ENCODE measurements around the gene TINAGL1.

Gene TINAGL1

GRCh38 chr1:31574749-31575368 is 1.5 kb upstream of the TINAGL1 start:
- Histone ChIP-seq H3K4me3 (ENCODE audit: low read depth, low read length) (no peak overlapping the region), H3K9me3 (no peaks in the 10 kb centered on the region), H3K4me1 (peaks cover 5% of the 10 kb centered on the region), H3K27me3 (no peaks in the 10 kb centered on the region), H3K36me3 (no peaks in the 10 kb centered on the region)
- TF ChIP-seq CTCF (IDR thresholded peaks at IDR 0.05; ENCODE audit: low read depth, low read length), result no peak
- no peak for DNase-seq

GRCh38 chr1:31575369-31576140 is 760 bp upstream of the TINAGL1 start:
- no peak overlapping the region for H3K4me3 ChIP-seq (ENCODE audit: low read depth, low read length)

GRCh38 chr1:31576743-31577455 is 584 bp downstream of the TINAGL1 start:
- Histone ChIP-seq H3K4me1 (peaks cover 5% of the 10 kb centered on the region), H3K36me3 (no peaks in the 10 kb centered on the region), H3K9me3 (no peaks in the 10 kb centered on the region), H3K4me3 (ENCODE audit: low read depth, low read length) (no peak overlapping the region), H3K27me3 (no peaks in the 10 kb centered on the region)
- TF ChIP-seq CTCF (IDR thresholded peaks at IDR 0.05; ENCODE audit: low read depth, low read length), result no peak
- no peak for DNase-seq

More at GRCh38 chr1:31575369-31576140, 760 bp upstream of the TINAGL1 start:
- peaks cover 5% of the 10 kb centered on the region for H3K4me1 ChIP-seq
- TF ChIP-seq CTCF (IDR thresholded peaks at IDR 0.05; ENCODE audit: low read depth, low read length), result no peak
- no peaks in the 10 kb centered on the region for H3K9me3 ChIP-seq
- H3K27me3 ChIP-seq, result no peaks in the 10 kb centered on the region
- no peaks in the 10 kb centered on the region for H3K36me3 ChIP-seq
- DNase-seq, result no peak

- H3K4me3 ChIP-seq (ENCODE audit: low read depth, low read length), result no peak overlapping the region
- no peaks in the 10 kb centered on the region for H3K9me3 ChIP-seq
- no peak for TF ChIP-seq CTCF (IDR thresholded peaks at IDR 0.05; ENCODE audit: low read depth, low read length)
- H3K4me1 ChIP-seq, result peaks cover 5% of the 10 kb centered on the region
- no peaks in the 10 kb centered on the region for H3K27me3 ChIP-seq
- DNase-seq, result no peak
- no peaks in the 10 kb centered on the region for H3K36me3 ChIP-seq
Observed at GRCh38 chr1:31577515-31578192, 1.3 kb downstream of the TINAGL1 start.

- Histone ChIP-seq H3K4me3 (ENCODE audit: low read depth, low read length) (no peak overlapping the region), H3K9me3 (no peaks in the 10 kb centered on the region), H3K36me3 (no peaks in the 10 kb centered on the region), H3K4me1 (peaks cover 15% of the 10 kb centered on the region), H3K27me3 (no peaks in the 10 kb centered on the region)
- TF ChIP-seq CTCF (IDR thresholded peaks at IDR 0.05; ENCODE audit: low read depth, low read length), result no peak
- DNase-seq, result peak; percentile 27
Observed at GRCh38 chr1:31579374-31579773, 3.1 kb downstream of the TINAGL1 start.
